CD14-positive monocyte (primary cell): ENCODE measurements around the gene PER3. TPM values are rescaled to one million over a fixed set of nuclear protein-coding genes. Genes with fewer than 3 reads are reported as not detected.

Experiments used
- DNase-seq, 3 donors: peaks; one replicate each; pipeline ENCODE4 v3.0.0-alpha.2; 2011 to 2022
- H2AFZ ChIP-seq: 2 replicates; pipeline ENCODE4 v1.6.0; 2012; ENCODE audit warnings: mild to moderate bottlenecking, low read depth, low read length, inconsistent platforms; ENCODE audit not compliant: insufficient read depth, poor library complexity, severe bottlenecking
- H3K27ac ChIP-seq, 2 donors: 1 replicate in 1 of 2; 2 replicates in 1 of 2; pipeline ENCODE4 v1.5.1; 2012 to 2013; ENCODE audit warnings: low read length in 2 of 2, control low read depth in 1 of 2, inconsistent platforms in 1 of 2, low read depth in 1 of 2, mild to moderate bottlenecking in 1 of 2
- H3K27me3 ChIP-seq, 2 donors: one replicate each; pipeline versions ENCODE4 v1.6.0 to v1.6.1; 2011 to 2013; ENCODE audit warnings: low read length in 2 of 2; ENCODE audit not compliant: control insufficient read depth in 2 of 2, insufficient read depth in 2 of 2
- H3K36me3 ChIP-seq, 2 donors: replicated peaks in 1 of 2; 1 replicate in 1 of 2; 2 replicates in 1 of 2; pipeline versions ENCODE4 v1.5.1 to v1.6.1; 2012 to 2013; ENCODE audit warnings: low read length in 2 of 2, control low read depth in 1 of 2, inconsistent platforms in 1 of 2, mild to moderate bottlenecking in 1 of 2; ENCODE audit not compliant: insufficient read depth in 2 of 2, control insufficient read depth in 1 of 2
- H3K4me1 ChIP-seq, 2 donors: 1 replicate in 1 of 2; 2 replicates in 1 of 2; pipeline versions ENCODE4 v1.5.1 to v1.6.1; 2012 to 2013; ENCODE audit warnings: low read length in 2 of 2, control low read depth in 1 of 2, inconsistent platforms in 1 of 2, mild to moderate bottlenecking in 1 of 2, moderate library complexity in 1 of 2; ENCODE audit not compliant: insufficient read depth in 2 of 2, control insufficient read depth in 1 of 2
- H3K4me2 ChIP-seq: replicated peaks from 2 replicates; pipeline ENCODE3; 2012; ENCODE audit warnings: low read length, moderate library complexity, mild to moderate bottlenecking; ENCODE audit not compliant: poor library complexity, severe bottlenecking; ENCODE audit errors: extremely low read depth
- H3K4me3 ChIP-seq, 3 experiments: fragments of 200-600 bp in 1 of 3; sonication (generic) in 1 of 3; replicated peaks in 1 of 3; 1 replicate in 2 of 3; 2 replicates in 1 of 3; pipeline ENCODE4 v1.5.1; 2011 to 2013; ENCODE audit warnings: low read length in 3 of 3, mild to moderate bottlenecking in 3 of 3, control low read depth in 2 of 3, low read depth in 2 of 3, inconsistent platforms in 1 of 3, moderate library complexity in 1 of 3
- H3K79me2 ChIP-seq: 2 replicates; pipeline ENCODE4 v1.6.0; 2012; ENCODE audit warnings: mild to moderate bottlenecking, control low read depth, inconsistent platforms, low read length, moderate library complexity; ENCODE audit not compliant: insufficient read depth
- H3K9ac ChIP-seq: 2 replicates; pipeline ENCODE4 v1.6.0; 2017; ENCODE audit warnings: low read length, mild to moderate bottlenecking; ENCODE audit not compliant: insufficient read depth, poor library complexity, severe bottlenecking
- H3K9me3 ChIP-seq, 2 donors: replicated peaks in 1 of 2; 1 replicate in 1 of 2; 2 replicates in 1 of 2; pipeline versions ENCODE4 v1.5.1 to v1.6.1; 2012 to 2013; ENCODE audit warnings: low read length in 2 of 2, control low read depth in 1 of 2; ENCODE audit not compliant: control insufficient read depth in 1 of 2, insufficient read depth in 1 of 2
- H4K20me1 ChIP-seq: 2 replicates; pipeline ENCODE4 v1.6.0; 2012; ENCODE audit warnings: mild to moderate bottlenecking, low read length, control low read depth, moderate library complexity; ENCODE audit not compliant: insufficient read depth
- H3K27ac Mint-ChIP-seq, 7 donors: one replicate each; pipeline ENCODE4 v1.8.0; 2020; ENCODE audit warnings: mild to moderate bottlenecking in 7 of 7, mixed read lengths in 7 of 7, moderate library complexity in 6 of 7, inconsistent platforms in 2 of 7
- H3K27me3 Mint-ChIP-seq, 3 donors: one replicate each; pipeline ENCODE4 v1.8.0; 2021 to 2022; ENCODE audit warnings: low read depth in 3 of 3, mild to moderate bottlenecking in 3 of 3, mixed read lengths in 3 of 3, moderate library complexity in 3 of 3, inconsistent platforms in 1 of 3
- H3K36me3 Mint-ChIP-seq, 2 donors: one replicate each; pipeline ENCODE4 v1.8.0; 2020; ENCODE audit warnings: mixed read lengths in 2 of 2, inconsistent platforms in 1 of 2, mild to moderate bottlenecking in 1 of 2
- H3K4me1 Mint-ChIP-seq: one replicate; pipeline ENCODE4 v1.8.0; 2020; ENCODE audit warnings: mild to moderate bottlenecking, mixed read lengths
- H3K4me3 Mint-ChIP-seq, 2 donors: one replicate each; pipeline ENCODE4 v1.8.0; 2020; ENCODE audit warnings: mild to moderate bottlenecking in 2 of 2, mixed read lengths in 2 of 2, moderate library complexity in 1 of 2
- H3K9me3 Mint-ChIP-seq, 7 donors: one replicate each; pipeline ENCODE4 v1.8.0; 2020 to 2022; ENCODE audit warnings: mixed read lengths in 7 of 7, mild to moderate bottlenecking in 6 of 7, moderate library complexity in 6 of 7, inconsistent platforms in 2 of 7
- CTCF ChIP-seq: fragments of 200-600 bp; IDR thresholded peaks from one replicate; pipeline ENCODE4 v1.8.0; 2022; ENCODE audit warnings: antibody characterized with exemption, mild to moderate bottlenecking
- whole genome bisulfite sequencing: methylation state at CpG from one replicate; pipeline ENCODE4 v1.1.5; 2013; ENCODE audit warnings: missing lambda C conversion rate; ENCODE audit not compliant: insufficient coverage; 5-methylcytosine and 5-hydroxymethylcytosine counted together
- intact Hi-C, 2 donors: fragments of 100-400 bp; cut with micrococcal nuclease; formaldehyde crosslinking; loops; one replicate each; pipeline versions ENCODE4 v1.15.0 to v1.15.1; 2023
- polyA minus RNA-seq: library from RNA; depleted of rRNA, polyadenylated mRNA; stranded (reverse); fragments of >200 nt; gene quantifications from 2 replicates; pipeline ENCODE4 v1.2.3, GENCODE V29; 2012
- polyA plus RNA-seq, 3 donors: library from polyadenylated mRNA; depleted of rRNA in 1 of 3; unstranded in 2 of 3; stranded (reverse) in 1 of 3; fragments of 300-500 nt in 2 of 3; fragments of >200 nt in 1 of 3; fragmentation: Illumina TruSeq in 2 of 3; gene quantifications; 1 replicate in 2 of 3; 2 replicates in 1 of 3; pipeline ENCODE4 v1.2.3, GENCODE V29; 2012 to 2021
- total RNA-seq, 12 experiments: library from RNA in 1 of 12; stranded (reverse) in 1 of 12; fragments of 120-200 nt in 1 of 12; gene quantifications; one replicate each; pipeline ENCODE4 v1.2.4 and lab custom pipeline; 2013 to 2026; ENCODE audit warnings: mixed read lengths in 6 of 12, inconsistent platforms in 1 of 12

The PER3 gene
- 1.1 TPM for total RNA-seq (2013)
- 1 to 10 TPM in 2 of 3 donors, under 1 TPM in 1; 0.46 to 2.3 (median 2.0) TPM for polyA plus RNA-seq
- 1.4 and 2.5 TPM in 2 replicates for polyA minus RNA-seq
- total RNA-seq (lab: John Stamatoyannopoulos, UW), result 5.8 to 21.0 (median 11.3) reads per million in 11 experiments

- WGBS, result 1% methylated on average over 89 of the region's 90 CpGs
- peak within 1 kb of the TSS; percentile 70 for H2AFZ ChIP-seq
- H3K27ac ChIP-seq, result peak within 1 kb of the TSS; percentile 57 to 69
- Mint-ChIP-seq H3K4me1 (peaks cover 47% of the 10 kb centered on the region), H3K36me3 (peaks cover 13 to 20% of the 10 kb centered on the region in 2 donors), H3K27me3 (peaks cover 0 to 6% (median 0%) of the 10 kb centered on the region in 3 donors), H3K27ac (peak within 1 kb of the TSS; percentile 75 to 93 (median 85)), H3K9me3 (peaks cover 0 to 9% (median 4%) of the 10 kb centered on the region in 7 donors), H3K4me3 (peak within 1 kb of the TSS; percentile 81 to 82)
- H4K20me1 ChIP-seq, result peaks cover 5% of the 10 kb centered on the region
- H3K4me1 ChIP-seq, result peaks cover 41 to 53% of the 10 kb centered on the region in 2 donors
- peak within 1 kb of the TSS; percentile 29 to 72 (median 42) for H3K4me3 ChIP-seq
- H3K9me3 ChIP-seq, result peaks cover 0 to 5% of the 10 kb centered on the region in 2 donors
- no peaks in the 10 kb centered on the region for H3K79me2 ChIP-seq
- no peaks in the 10 kb centered on the region for H3K27me3 ChIP-seq
- peak within 1 kb of the TSS; percentile 79 for H3K4me2 ChIP-seq
- peak; percentile 97 to 98 (median 97) for DNase-seq
- H3K36me3 ChIP-seq, result peaks cover 15 to 21% of the 10 kb centered on the region in 2 donors
- intact Hi-C loops, result loop anchor here (2.0 to 5.0 kb wide), 3 partner anchors 13 to 178 kb away; partner anchors contain the start of genes PARK7 (in 1 of the 2) and VAMP3 (in 1 of the 2)
- no peak for TF ChIP-seq CTCF
- peak within 1 kb of the TSS; percentile 56 for H3K9ac ChIP-seq
Observed at GRCh38 chr1:7783826-7784491, at the start of gene PER3. Gene PER3, plus strand, starts transcription at chr1:7784291. Its CDS starts 587 bp downstream, at chr1:7784878.

DNA sequence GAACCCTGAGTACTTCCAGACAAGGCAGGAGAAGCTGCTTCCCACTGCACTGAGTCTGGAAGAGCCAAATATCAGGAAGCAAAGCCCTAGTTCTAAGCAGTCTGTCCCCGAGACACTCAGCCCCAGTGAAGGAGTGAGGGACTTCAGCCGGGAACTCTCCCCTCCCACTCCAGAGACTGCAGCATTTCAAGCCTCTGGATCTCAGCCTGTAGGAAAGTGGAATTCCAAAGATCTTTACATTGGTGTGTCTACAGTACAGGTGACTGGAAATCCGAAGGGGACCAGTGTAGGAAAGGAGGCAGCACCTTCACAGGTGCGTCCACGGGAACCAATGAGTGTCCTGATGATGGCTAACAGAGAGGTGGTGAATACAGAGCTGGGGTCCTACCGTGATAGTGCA is 46.0 kb upstream of the PER3 start:
- peaks cover 0 to 1% (median 0%) of the 10 kb centered on the region in 3 donors for H3K27me3 Mint-ChIP-seq
- H3K9ac ChIP-seq, result no peak overlapping the region
- intact Hi-C loops, result no loop called here
- H3K4me2 ChIP-seq, result no peak overlapping the region
- H3K4me1 Mint-ChIP-seq, result peaks cover 9% of the 10 kb centered on the region
- no peak for DNase-seq
- no peak overlapping the region for H3K4me3 Mint-ChIP-seq
- no peaks in the 10 kb centered on the region for H3K36me3 Mint-ChIP-seq
- no peaks in the 10 kb centered on the region for H4K20me1 ChIP-seq
- no peak overlapping the region for H3K27ac ChIP-seq
- peaks cover 0 to 6% of the 10 kb centered on the region in 2 donors for H3K9me3 ChIP-seq
- H3K36me3 ChIP-seq, result no peaks in the 10 kb centered on the region
- H2AFZ ChIP-seq, result no peak overlapping the region
- peaks cover 0 to 10% (median 4%) of the 10 kb centered on the region in 7 donors for H3K9me3 Mint-ChIP-seq
- 98% methylated on average over 4 of the region's 6 CpGs for WGBS
- no peak overlapping the region for H3K4me3 ChIP-seq
- H3K27ac Mint-ChIP-seq, result no peak overlapping the region
- no peak for TF ChIP-seq CTCF
- no peaks in the 10 kb centered on the region for H3K4me1 ChIP-seq
- H3K79me2 ChIP-seq, result no peaks in the 10 kb centered on the region
- no peaks in the 10 kb centered on the region for H3K27me3 ChIP-seq
